Stimulated activated CD4-positive, alpha-beta T cell treated with anti-CD3 and anti-CD28 coated beads, Interleukin-1b, Interleukin-23, amount 100 ng/mL, for 1 hour (primary cell): ENCODE measurements around the gene CHD1.

Experiments
- DNase-seq, 2 donors: peaks; one replicate each; pipeline ENCODE4 v3.0.0-alpha.2; 2020; ENCODE audit warnings: low read depth in 2 of 2

CHD1 gene

GRCh38 chr5:98935206-98935605, 6.4 kb upstream of the CHD1 start:
- no peak for DNase-seq

DNA sequence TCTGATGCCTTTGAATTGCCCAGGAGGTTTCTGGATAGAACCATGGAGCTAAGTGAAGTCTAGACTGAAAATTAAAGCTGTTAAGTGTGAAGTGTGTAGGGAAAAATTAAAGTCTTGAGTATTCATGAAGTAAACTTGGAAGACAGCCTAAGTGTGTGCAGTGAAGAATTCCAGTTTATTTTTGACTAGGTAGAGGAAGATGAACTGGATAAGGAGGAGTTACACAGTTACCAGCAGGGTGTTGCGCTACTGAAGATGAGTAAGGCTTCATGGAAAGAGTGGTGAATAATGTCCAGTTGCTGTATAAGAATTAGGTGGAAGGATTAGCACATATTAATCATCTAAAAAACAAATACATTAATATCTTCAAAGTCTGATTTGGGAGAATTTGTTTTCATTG, 5.7 kb upstream of the CHD1 start:
- no peak for DNase-seq

- DNase-seq = no peak
Observed at GRCh38 chr5:98933445-98934072, 4.8 kb upstream of the CHD1 start.

DNA sequence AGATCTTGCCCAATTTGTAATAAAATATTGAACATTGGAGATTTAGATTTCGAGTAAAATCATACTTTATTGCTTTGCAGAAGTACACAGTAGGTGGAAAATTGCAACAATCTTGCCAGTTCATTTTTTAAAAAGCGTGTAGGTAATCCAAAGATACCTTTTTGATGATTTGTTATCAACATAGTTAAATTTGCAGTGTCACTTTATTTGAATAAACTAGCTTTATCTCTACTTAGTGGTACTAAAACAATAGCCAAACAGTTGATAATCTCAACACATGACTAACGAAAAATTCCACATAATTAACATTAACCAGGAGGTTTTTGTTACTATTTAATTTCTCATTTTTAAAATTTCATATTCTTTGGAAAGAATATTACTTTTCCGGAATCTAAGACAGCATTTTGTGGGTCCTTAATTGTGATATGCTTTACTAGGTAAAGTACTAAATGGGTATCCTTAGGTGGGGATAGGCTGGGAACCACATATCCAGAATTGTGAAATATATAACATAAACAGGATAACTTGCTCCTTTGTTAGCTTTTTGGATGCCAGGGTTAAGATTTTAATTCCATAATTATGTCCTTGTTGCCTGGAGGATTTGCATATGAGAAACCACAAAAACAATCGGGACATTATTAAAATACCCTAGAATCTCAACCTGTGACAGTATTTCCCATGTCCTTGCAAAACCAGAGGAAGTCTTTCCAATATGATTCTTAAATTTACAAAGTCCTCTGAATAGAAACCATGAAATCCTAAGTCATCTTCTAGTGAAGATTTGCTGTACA, 2.4 kb upstream of the CHD1 start:
- DNase-seq = no peak

DNA sequence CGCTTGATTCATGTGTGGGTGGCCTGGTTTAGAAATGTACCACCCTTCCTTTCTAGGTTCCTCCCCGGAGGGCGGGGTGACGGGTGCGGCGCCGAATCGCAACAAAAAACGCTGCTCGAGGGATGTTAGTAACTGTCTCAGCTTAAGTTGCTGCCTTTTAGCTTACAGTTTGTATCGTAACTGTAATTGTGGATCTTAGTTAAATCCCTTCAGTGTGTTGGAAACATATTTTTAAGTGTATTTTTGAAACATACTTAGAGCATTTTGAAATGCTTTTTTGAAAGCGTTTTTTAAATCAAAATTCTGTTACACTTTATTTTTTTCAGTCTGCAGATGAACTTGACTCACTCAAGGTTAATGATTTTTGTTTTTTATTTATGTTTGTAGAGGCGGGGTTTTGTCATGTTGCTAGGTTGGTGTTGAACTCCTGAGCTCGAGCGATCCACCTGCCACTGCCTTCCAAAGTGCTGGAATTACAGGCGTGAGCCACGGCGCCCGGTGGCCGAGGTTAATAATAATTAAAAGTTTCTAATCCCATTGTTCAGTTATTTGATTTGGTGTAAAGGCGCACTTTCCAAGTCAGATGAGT, 997 bp upstream of the CHD1 start:
- DNase-seq = peak in 1 of 2 donors; percentile 82

DNA sequence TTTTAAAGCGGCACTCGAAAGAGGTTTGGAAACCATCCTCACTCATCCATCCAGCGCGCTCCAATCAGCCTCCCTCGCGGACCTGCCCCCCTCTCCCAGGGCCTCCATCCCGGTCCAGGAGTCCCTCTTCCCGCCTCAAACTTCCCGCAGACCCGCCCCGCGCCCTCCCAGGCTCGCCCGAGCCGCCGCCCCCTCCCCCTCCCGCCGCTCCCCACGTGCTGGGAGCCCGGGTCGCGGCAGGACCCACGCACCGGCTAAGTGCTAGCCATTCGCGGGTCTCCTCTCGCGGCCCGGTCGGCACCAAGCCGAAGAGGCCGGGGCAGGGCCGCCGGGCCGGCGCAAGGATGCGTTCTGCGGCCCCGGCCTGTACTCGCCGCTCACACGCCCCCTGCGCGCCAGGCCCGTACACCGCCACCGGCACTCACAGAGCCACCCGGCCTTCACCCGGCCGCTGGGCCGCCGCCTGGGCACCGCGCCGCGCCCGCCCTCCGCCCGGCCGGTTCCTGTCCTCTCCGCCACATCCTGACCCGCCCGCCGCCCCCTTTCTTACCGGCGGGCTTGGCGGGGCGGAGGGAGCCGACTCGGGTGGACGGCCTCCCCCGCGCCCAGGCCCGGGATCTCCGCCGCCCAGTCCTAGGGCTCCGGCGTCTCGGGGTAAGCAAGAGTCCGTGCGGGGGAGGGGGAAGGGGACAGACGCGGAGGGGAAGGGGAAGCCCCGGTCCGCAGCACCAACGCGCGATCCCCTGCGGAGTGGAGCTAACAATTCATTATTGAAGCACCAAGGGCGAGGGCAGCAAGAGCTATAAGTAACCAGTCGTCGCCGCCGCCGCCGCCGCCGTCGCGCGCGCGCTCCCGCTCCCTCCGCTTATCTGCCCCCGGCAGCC, 576 bp downstream of the CHD1 start:
- peak in 1 of 2 donors; percentile 62 for DNase-seq

- DNase-seq = peak in 1 of 2 donors; percentile 32
Observed at GRCh38 chr5:98927242-98927988, 1.4 kb downstream of the CHD1 start.

- no peak for DNase-seq
Observed at GRCh38 chr5:98923966-98924365, 4.8 kb downstream of the CHD1 start.

GRCh38 chr5:98921947-98922505, 6.8 kb downstream of the CHD1 start:
- no peak for DNase-seq

DNA sequence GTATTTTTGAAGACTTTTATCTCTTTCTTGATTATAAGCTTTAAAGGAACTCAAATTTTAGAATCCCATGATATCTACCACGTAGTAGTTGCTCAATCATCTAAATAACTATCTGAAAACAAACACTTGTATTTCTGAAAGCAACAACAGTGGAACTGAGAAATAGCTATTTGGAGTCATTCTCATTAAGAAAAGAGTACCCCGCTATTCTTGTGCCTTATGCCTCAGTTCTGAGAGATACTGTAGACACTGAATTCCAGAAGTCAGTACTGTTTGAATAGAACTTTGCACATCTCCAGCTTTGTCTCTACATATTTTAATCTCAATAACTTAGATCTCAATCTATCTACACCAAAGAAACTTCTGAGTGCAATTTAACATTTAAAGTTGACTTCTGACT, 11.4 kb downstream of the CHD1 start:
- no peak for DNase-seq

- DNase-seq = no peak
Observed at GRCh38 chr5:98916540-98916939, 12.3 kb downstream of the CHD1 start.

DNA sequence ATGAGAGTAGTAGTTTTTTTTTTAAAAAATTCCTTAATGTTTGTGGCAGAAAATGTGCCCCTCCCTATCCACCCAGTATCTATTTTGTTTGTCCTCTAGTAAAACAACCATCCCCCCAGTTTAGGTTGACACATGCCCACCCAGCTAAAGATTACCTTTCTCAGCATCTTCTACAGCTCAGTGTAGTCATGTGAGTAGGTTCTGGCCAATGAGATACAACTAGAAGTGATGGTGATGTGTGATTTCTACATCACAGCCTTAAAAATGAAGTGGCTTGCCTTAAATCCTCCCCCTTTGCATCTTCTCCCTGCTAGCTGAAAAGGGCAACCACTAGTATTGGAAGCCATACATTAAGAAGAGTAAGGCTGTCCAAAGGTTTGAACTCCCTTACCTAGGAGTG, 14.9 kb downstream of the CHD1 start:
- no peak for DNase-seq

DNA sequence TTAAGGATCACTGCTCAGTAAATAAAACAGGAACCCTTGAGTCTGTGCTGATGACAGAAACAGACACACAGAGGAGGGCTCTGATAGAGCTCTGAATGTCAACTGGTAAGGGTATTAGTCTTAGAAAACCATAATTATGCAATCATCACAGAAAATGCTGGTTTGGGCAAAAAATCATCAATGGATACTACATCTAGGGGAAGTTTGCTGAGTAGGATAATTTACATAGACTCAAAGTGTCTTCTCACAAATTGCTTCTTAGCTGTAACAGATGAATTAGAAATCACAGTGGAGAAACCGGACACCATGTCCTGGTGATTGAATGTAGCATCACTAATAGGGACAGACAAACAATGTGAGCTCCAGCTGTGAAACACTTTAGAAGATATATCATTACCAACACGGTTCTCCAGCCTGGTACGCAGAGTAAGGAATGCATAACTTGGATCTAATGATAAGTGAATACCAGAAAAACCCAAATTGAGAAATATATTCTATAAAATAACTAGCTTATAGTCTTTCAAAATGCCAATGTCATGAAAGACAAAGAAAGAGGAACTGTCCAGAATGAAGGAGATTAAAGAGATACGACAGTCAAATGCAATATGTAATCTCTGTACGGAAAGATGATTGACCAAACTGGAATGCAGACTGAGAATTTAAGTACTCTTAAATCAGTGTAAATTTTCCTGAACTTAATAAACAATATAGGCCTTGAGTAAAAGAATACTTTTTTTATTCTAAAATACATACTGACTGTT, 17.3 kb downstream of the CHD1 start:
- DNase-seq = no peak

GRCh38 chr5:98909363-98909762, 19.4 kb downstream of the CHD1 start:
- no peak for DNase-seq

- DNase-seq = no peak
Observed at GRCh38 chr5:98907951-98908350, 20.9 kb downstream of the CHD1 start.

- no peak for DNase-seq
Observed at GRCh38 chr5:98906756-98907355, 22.0 kb downstream of the CHD1 start.

GRCh38 chr5:98905857-98906688, 22.7 kb downstream of the CHD1 start:
- no peak for DNase-seq

DNA sequence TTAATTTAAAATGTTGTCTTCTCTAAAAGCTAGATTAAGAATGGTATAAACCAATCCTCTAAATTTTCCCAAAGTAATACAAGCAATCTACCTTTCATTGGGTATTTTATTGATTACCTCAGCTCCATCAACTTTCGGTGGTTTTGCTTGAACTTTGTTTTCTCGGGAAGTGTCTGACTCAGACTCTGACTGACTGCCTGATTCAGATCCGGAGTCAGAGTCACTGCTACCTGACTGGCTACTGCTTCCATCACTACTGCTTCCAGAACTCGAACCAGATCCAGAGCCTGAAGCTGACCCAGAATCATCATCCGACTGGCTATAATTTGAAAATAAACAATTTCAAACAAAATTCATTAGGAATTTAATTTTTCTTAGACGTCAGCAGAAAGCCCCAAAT, 24.0 kb downstream of the CHD1 start:
- DNase-seq = no peak

DNA sequence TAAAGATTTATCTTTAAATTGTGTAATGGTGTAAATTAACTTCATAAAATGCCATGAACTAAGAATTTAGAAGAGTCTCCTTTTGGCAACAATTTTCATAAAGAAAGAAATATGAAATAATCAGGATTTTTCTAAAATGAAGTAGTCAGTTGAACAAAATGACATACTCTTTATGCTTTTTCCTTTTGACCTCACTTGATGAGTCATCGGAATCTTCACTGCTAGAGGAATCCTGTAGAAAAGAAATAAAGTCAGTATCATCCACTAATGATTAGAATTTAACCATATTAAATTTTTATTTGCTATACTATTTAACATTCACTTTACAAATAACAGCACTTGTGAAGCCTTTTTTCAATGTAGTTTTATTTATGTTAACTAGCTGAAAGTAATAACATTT, 26.1 kb downstream of the CHD1 start:
- no peak for DNase-seq
